ENCODE results near the gene PATJ.

The PATJ gene

GRCh38 chr1:61741711-61742619 is at the start of gene PATJ:
Gene PATJ (plus strand): TSS chr1:61742480. CDS start chr1:61762893, 20,413 bp downstream.
- Histone ChIP-seq H3F3A (ENCODE audit: insufficient read depth) (peaks cover 13% of the 10 kb centered on the region), H3K4me3 (ENCODE audit: insufficient read depth, low read length, poor library complexity, severe bottlenecking) (peak within 1 kb of the TSS; percentile 64), H3K27ac (ENCODE audit: low read depth, low read length) (no peak within 1 kb of the TSS), H3K9me2 (replicated peaks; ENCODE audit: insufficient read depth, low read length) (no peaks in the 10 kb centered on the region), H4K20me1 (ENCODE audit: low read depth, low read length) (no peaks in the 10 kb centered on the region), H3K9ac (ENCODE audit: low read length) (peak within 1 kb of the TSS; percentile 61), H3K27me3 (ENCODE audit: low read length) (no peaks in the 10 kb centered on the region), H3K4me2 (ENCODE audit: low read depth, low read length, poor library complexity, severe bottlenecking) (peak within 1 kb of the TSS; percentile 73), H2AFZ (ENCODE audit: low read depth, low read length, severe bottlenecking) (peak within 1 kb of the TSS; percentile 90), H3K79me2 (ENCODE audit: insufficient read depth, low read length) (no peaks in the 10 kb centered on the region; the same call in 1 of the 2 replicates), H3K36me3 (ENCODE audit: low read length) (no peaks in the 10 kb centered on the region), H3K9me3 (ENCODE audit: insufficient read depth, low read length) (no peaks in the 10 kb centered on the region)
- TF ChIP-seq CTCF (IDR thresholded peaks at IDR 0.05; ENCODE audit: insufficient read depth, low read length, poor library complexity, severe bottlenecking) (no peak), EZH2phosphoT487 (conservative IDR thresholded peaks at IDR 0.05; ENCODE audit: low read length) (no peak)

GRCh38 chr1:61699911-61700851 is 42.1 kb upstream of the PATJ start:
- H3K9me2 ChIP-seq (replicated peaks; ENCODE audit: insufficient read depth, low read length), result no peaks in the 10 kb centered on the region
- no peaks in the 10 kb centered on the region for H3K9me3 ChIP-seq (ENCODE audit: insufficient read depth, low read length)
- H3K36me3 ChIP-seq (ENCODE audit: low read length), result peaks cover 18% of the 10 kb centered on the region; the same call in 1 of the 2 replicates
- H3F3A ChIP-seq (ENCODE audit: insufficient read depth), result no peaks in the 10 kb centered on the region
- TF ChIP-seq CTCF (IDR thresholded peaks at IDR 0.05; ENCODE audit: insufficient read depth, low read length, poor library complexity, severe bottlenecking), result no peak
- H3K4me3 ChIP-seq (ENCODE audit: insufficient read depth, low read length, poor library complexity, severe bottlenecking), result no peak overlapping the region
- H2AFZ ChIP-seq (ENCODE audit: low read depth, low read length, severe bottlenecking), result no peak overlapping the region
- H4K20me1 ChIP-seq (ENCODE audit: low read depth, low read length), result no peaks in the 10 kb centered on the region
- no peak overlapping the region for H3K9ac ChIP-seq (ENCODE audit: low read length)
- H3K27me3 ChIP-seq (ENCODE audit: low read length), result no peaks in the 10 kb centered on the region
- no peak overlapping the region for H3K27ac ChIP-seq (ENCODE audit: low read depth, low read length)
- H3K4me2 ChIP-seq (ENCODE audit: low read depth, low read length, poor library complexity, severe bottlenecking), result no peak overlapping the region
- no peaks in the 10 kb centered on the region for H3K79me2 ChIP-seq (ENCODE audit: insufficient read depth, low read length)

- Histone ChIP-seq H3K36me3 (ENCODE audit: low read length) (peaks cover 11% of the 10 kb centered on the region; the same call in 1 of the 2 replicates), H3K27me3 (ENCODE audit: low read length) (no peaks in the 10 kb centered on the region), H3K9me3 (ENCODE audit: insufficient read depth, low read length) (no peaks in the 10 kb centered on the region), H3K9ac (ENCODE audit: low read length) (no peak overlapping the region), H3K4me2 (ENCODE audit: low read depth, low read length, poor library complexity, severe bottlenecking) (no peak overlapping the region), H3K9me2 (replicated peaks; ENCODE audit: insufficient read depth, low read length) (no peaks in the 10 kb centered on the region), H3F3A (ENCODE audit: insufficient read depth) (no peaks in the 10 kb centered on the region), H3K79me2 (ENCODE audit: insufficient read depth, low read length) (peaks cover 26% of the 10 kb centered on the region), H3K27ac (ENCODE audit: low read depth, low read length) (no peak overlapping the region), H3K4me3 (ENCODE audit: insufficient read depth, low read length, poor library complexity, severe bottlenecking) (no peak overlapping the region), H2AFZ (ENCODE audit: low read depth, low read length, severe bottlenecking) (no peak overlapping the region), H4K20me1 (ENCODE audit: low read depth, low read length) (no peaks in the 10 kb centered on the region)
- TF ChIP-seq EZH2phosphoT487 (conservative IDR thresholded peaks at IDR 0.05; ENCODE audit: low read length), result no peak
These were observed 33.0 kb upstream of the PATJ start for GRCh38 chr1:61708953-61709907.

All from SU-DHL-6 (cell line).